Activated naive CD4-positive, alpha-beta T cell treated with Interleukin-2 at 50 U/mL for 16 hours (primary cell): ENCODE measurements around the gene MAD1L1.

ENCODE experiments used
- DNase-seq: peaks from one replicate; pipeline ENCODE4 v3.0.0-alpha.2; 2020

Gene MAD1L1

DNA sequence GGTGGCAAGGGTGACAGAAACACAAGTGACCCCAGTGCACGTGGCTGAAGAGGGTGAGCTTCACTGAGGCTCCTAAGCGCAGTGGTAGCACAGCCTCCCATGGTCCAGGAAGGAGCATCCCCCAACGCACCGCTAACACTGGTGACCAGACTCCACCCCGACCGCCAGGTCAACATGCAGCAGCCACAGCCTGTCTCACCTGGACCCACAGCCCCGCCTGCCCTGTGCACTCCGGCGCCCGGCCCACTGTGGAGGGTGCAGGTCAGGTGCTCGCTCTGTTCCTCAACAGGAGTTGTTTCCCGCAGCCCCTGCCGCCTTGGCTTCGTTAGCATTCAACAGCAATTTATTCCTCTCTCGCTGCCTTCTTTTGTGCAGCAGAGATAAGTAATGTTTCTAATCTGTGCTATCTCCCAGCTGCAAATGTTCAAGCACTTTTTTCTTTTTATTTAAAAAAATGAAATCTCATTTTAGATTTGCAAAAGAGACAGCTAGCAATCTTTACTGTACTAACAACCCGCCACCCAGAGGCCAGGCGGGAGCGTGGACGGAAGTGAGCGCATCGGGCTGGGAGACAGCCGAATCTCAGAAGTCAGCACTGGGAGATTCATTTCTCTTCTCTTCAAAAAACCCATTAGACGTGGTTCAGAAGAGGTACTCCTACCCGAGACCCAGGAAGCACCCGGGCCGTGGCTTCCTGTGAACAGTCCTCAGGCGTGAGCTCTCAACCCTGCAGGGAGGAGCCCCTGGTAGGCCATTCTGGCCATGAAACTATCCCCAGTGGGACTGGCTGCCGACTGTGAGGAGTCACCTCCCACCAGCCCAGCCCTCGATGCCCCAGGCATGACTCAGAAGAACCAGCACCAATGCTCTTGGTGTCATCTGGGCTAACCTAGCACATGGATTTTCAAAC, 133.4 kb downstream of the MAD1L1 start:
- DNase-seq: peak; percentile 15

GRCh38 chr7:2098496-2098895, 134.2 kb downstream of the MAD1L1 start:
- no peak for DNase-seq

DNA sequence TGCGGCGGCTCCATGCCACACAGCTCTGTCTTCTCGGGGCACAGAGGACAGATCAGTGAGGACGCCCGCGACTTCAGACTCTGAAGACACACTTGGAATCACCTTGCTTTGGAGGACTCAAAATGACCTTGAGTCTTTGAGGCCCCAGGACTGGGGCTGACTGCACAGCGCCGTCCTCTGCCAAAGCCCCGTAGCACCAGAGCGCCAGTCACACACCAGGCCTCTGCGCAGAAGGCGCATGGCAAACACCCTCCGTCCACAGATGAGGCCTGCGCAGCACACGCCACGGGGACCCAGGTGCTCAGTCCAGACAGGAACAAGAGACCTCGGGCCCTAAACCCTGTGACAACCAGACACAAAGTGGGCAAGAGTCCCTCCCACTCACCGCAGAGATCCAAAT, 134.7 kb downstream of the MAD1L1 start:
- DNase-seq: no peak

- no peak for DNase-seq
Observed at GRCh38 chr7:2097492-2097891, 135.3 kb downstream of the MAD1L1 start.

DNA sequence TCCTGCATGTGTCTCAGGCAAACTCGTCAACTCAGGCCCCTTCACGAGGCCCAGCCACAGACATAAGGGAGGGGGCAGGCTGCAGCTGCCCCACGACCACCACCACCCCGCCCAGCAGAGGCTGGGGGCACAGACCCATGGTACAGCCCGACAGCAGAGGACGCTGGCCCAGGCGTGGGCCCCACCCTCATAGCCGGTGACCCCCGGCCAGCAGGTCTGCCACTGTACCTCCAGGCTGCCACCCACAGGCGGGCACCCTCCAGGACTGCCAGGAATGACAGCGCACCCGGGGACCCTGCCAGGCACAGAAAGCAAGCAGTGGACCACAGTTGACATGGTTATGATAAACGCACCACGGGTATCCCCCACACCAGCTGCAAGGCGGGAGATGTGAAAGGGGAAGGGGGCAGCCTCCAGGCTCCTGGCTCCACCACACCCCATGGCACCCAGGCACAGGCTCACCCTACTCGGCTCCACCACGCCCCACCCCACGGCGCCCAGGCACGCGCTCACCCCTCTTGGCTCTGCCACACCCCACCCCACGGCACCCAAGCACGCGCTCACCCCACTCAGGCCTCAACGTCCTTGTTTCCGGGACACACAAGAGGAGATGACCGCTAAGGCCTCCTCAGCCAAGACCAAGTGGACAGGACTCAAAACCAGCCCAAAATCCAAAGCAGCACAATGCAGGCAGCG, 135.9 kb downstream of the MAD1L1 start:
- DNase-seq: no peak

DNA sequence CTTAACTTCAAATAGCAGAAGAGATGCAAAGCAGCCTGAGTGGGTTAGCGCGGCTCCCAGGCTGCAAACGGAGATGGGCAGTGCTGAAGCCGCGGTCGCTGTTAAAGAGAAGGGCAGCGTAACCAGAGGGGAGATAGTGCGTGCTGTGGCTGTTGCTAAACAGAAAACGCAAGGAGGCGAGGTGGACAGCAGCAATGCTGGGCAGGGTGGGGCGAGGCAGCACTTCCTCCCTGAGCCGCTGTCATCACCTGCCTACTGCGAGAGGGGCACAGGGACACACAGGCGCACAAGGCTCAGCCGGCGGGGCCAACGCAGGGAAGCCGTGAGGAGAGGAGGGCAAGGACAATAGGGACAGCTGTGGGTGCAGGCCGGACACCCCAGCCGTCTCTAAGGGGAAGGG, 137.3 kb downstream of the MAD1L1 start:
- no peak for DNase-seq

GRCh38 chr7:2094454-2095045, 138.2 kb downstream of the MAD1L1 start:
- DNase-seq: no peak

- no peak for DNase-seq
Observed at GRCh38 chr7:2093843-2094220, 138.9 kb downstream of the MAD1L1 start.

GRCh38 chr7:2093215-2093842, 139.4 kb downstream of the MAD1L1 start:
- DNase-seq: no peak

DNA sequence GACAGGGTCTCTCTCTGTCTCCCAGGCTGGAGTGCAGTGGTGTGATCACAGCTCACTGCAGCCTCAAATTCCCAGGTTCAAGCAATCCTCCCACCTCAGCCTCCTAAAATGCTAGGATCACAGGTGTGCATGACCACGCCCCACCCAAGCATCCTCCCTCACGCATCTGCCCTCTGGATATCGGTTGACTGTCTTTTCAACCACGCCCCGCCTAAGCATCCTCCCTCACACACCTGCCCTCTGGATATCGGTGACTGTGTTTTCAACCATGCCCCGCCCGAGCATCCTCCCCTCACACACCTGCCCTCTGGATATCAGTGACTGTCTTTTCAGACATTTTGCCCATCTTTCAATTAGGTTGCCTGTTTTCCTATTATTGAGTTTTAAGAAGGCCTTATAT, 140.5 kb downstream of the MAD1L1 start:
- no peak for DNase-seq

DNA sequence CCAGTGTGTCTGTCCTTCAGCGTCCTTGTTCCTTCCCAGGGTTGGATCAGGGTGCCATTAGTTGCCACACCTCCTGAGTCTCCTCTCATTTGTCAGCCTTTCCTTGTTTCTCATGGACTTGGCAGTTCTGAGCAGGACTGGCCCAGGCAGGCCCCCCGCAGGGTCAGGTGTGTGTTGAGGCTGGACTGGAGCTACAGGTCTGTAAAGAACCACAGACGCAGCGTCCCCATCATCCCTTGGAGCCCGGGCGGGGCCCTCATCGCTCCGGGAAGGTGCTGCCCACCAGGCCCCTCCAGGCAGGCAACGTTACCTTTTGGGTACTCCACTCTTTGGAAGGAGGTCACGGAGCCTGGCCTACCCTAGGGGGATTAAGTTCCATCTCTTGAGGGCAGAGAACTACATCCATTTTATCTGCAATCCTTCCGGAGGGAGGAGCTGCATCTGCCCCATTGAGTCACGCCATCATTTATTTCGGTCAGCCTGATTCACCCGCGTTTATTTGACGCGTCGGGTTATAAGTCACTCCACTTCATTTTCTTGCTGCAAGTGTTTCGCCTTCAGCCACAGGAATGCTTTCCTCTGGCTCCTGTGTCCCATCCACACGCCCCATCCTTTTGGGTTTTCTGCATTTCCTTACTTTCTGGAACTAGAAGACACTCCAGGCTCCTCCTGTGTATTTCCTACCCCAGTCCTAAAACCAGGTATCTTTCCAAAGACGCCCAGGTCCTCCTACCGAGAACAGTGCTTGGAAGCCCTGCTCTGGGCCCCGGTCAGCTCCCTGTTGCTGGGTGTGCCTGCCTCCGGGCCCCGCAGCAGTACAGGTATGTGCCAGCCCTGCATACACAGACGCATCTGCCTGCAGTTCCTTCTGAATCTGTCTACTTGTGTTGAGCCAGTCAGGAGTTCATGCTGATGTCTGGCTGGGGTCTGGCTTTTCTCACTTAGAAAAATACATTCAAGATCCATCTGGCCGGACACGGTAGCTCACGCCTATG, 141.9 kb downstream of the MAD1L1 start:
- DNase-seq: no peak

GRCh38 chr7:2088801-2089200, 143.9 kb downstream of the MAD1L1 start:
- DNase-seq: no peak

GRCh38 chr7:2087744-2088143, 145.0 kb downstream of the MAD1L1 start:
- DNase-seq: no peak

- no peak for DNase-seq
Observed at GRCh38 chr7:2086229-2086628, 146.5 kb downstream of the MAD1L1 start.

DNA sequence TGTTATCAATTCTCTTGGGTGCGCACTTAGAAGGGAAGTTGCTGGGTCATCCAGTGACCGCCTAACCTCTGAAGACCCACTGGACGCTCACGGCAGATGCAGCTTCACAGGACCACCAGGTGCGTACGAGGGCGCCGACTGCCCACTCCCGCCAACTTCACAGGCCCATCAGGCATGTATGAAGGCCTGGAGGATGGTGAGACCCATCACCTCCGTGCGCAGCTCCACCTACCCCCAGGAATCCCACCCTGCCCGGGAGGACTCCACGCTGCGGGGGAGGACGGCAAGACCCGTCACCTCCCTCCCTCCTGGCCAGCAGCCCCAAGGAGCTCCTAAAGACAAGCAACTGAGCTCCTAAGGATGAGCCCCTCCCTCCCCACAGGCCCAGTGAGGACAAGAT, 146.9 kb downstream of the MAD1L1 start:
- no peak for DNase-seq

DNA sequence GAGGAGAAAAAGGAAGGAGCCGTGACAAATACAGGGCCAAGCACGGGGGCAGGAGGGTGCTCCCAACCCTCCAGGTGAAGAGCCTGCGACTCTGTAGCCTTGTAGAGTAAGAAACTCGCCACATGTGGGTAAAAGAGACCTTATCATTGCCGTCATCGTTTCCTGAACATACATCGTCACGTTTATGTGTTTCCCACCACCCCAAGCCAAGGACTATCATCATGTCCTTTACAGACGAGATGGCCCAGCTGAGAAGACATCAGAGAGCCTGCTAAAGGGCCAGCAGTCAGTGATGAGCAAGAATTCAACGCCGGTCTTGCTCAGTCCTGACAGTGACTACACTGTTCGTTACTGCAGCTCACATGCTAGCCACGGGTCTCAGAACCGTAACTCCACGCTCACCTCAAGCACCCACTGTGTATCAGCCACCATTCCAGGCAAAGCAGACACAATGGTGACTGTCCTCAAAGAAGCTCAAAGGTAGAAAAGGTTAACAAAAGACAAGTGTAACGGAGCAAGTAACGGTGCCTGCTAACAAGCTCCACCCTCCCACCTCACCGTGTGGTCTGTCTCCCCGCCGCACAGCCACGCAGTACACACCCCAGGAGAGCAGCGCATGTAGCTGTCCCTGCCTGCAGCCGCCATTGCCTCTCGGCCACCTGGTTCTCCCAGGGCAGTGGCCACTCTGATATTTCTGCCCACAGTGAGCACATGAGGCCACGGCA, 147.8 kb downstream of the MAD1L1 start:
- DNase-seq: no peak

GRCh38 chr7:2084331-2084730, 148.4 kb downstream of the MAD1L1 start:
- DNase-seq: no peak

GRCh38 chr7:2083362-2083761, 149.4 kb downstream of the MAD1L1 start:
- no peak for DNase-seq

GRCh38 chr7:2082139-2082998, 150.4 kb downstream of the MAD1L1 start:
- DNase-seq: no peak

DNA sequence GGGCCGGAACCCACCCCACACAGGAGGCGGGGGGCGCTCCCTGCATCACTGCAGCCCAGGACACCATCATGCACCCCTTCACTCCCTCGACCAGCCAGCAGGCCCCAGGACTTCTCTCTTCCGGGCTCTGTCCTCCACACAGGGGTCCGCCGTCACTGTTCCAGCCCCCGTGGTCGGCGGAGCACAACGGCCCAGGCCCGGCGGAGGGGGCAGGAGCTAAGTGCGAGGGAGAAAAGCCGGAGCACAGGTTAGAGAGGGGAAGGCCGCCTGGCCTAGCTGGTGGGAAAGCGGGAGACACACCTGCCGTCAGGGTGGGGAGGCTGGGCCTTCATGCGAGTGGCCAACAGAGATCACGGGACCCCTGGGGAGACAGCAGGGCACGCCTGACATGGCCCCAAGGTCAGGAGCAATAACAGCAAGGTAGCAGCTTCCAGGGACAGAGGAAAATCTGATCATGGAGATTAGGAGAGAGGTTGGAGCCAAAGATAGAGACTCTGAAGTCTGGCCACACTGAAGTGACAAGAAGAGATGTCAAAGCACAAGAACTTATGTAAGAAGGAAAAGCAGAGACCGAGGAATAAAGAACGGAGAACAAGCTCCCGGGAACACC, 151.1 kb downstream of the MAD1L1 start:
- DNase-seq: no peak
